HPDE6-E6E7 (cell line): ENCODE results near the gene ZXDB.
"Not testable (repeated sequence)": the region's sequence is repeated elsewhere in the genome, so short reads cannot be mapped to it uniquely, and the experiment has no call there.

Experiments
- DNase-seq: peaks from one replicate; pipeline ENCODE4 v3.0.0; 2011; ENCODE audit warnings: missing footprints; ENCODE audit errors: extremely low spot score

ZXDB gene

DNA sequence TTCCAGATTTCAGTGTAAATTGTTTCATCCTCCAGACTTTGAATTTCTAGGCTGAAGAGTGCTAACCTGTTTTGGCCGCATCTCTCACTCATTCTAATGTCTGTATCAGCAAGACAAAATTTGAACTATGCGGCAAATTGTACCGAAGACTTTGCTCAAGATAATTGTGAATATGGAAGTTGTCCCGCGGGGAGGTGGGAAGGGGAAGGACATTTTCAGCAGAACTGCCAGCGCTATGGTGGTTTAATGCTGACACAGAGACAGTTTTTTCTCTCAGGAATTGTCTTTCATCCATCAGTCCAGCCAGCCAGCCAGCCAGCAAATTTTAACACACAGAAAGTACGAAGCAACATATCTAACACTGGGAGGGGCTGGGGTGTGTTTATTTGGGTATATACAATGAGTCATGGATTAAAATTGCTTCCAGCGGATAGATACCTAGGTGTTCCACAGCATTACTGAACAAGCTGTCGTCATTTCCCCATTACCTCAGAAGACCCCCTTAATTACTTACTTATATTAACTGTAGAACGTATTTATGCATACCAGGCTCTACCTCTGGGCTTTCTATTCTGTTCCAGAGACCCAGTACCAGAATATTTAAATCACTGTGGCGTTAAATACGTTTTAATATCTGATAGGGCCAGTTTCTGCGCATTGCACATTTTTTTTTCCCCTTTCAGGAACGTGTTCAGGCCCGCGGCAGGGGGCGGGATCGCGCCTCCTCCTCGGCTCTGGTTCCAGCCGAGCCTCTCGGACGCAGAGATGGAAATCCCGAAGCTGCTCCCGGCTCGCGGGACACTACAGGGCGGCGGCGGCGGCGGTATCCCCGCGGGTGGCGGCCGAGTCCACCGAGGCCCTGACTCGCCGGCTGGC, at the start of gene ZXDB:
TSS of gene ZXDB (plus strand) at position 728 of the 876 bp plus-strand sequence. CDS start at position 766, 38 bp downstream.
- DNase-seq: not testable (repeated sequence)

GRCh38 chrX:57565198-57565597, 26.6 kb upstream of the ZXDB start:
- DNase-seq: no peak

DNA sequence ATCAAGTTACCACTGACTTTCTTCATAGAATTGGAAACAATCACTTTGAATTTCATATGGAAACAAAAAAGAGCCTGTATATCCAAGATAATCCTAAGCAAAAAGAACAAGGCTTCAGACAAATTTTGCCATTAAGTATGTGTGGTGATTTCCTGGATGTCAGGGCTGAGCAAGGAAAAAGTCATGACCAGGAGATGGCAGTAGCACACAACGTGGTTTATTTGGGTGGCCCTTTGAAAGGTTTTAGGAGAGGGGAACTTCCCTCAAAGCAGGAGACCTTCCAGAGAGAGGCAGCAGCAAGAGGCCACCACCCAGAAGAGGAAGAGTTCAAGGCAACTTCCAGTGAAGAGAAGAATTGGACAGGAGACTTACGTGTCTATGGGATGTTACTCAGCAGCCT, 18.1 kb upstream of the ZXDB start:
- DNase-seq: no peak

- not testable (repeated sequence) for DNase-seq
Observed at GRCh38 chrX:57582948-57583347, 8.9 kb upstream of the ZXDB start.

- no peak for DNase-seq
Observed at GRCh38 chrX:57583477-57583876, 8.3 kb upstream of the ZXDB start.

GRCh38 chrX:57586360-57586759, 5.5 kb upstream of the ZXDB start:
- DNase-seq: no peak

DNA sequence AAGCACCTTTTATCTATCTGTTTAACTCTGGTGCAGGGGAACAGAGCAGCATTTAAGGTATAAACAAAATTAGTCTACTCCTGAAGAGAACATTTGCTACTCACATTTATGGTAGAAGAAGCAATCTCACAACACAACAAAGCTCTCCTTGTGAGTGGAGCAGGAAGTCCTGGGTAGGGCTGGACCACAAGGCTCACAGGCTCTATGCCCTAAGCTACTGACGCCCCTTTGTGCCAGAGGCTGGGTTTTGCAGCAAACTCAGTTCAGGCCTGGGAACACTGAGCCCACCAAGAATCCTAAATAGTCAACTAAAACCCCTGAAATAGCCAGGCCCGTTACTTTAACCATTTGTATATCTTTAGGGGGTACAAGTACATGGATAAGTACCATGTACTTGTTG, 4.7 kb upstream of the ZXDB start:
- no peak for DNase-seq

GRCh38 chrX:57587607-57588006, 4.2 kb upstream of the ZXDB start:
- DNase-seq: no peak

GRCh38 chrX:57592160-57592893, 516 bp downstream of the ZXDB start:
- not testable (repeated sequence) for DNase-seq

- DNase-seq: not testable (repeated sequence)
Observed at GRCh38 chrX:57592894-57593215, 1.0 kb downstream of the ZXDB start.

DNA sequence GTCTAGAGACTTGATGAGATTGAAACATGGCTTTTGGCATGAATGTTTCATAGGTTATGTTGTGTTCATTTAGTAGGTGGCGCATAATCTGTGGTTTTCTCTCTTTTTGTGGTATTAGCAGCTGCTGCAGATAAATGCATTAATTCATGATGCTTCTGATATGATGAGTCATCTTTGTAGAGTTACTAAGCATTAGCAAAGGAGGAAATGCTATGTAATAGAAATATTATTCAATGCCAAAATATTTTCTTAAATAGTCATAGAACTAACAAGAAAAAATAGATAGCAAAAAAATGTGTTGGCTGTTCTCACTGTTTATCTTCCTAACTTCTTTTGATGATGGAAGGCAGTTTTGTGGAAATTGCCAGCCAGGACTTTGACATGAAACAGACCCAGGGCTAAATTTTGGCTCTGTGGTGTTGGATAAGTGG, 3.6 kb downstream of the ZXDB start:
- DNase-seq: no peak

- DNase-seq: no peak
Observed at GRCh38 chrX:57596109-57596508, 4.3 kb downstream of the ZXDB start.

DNA sequence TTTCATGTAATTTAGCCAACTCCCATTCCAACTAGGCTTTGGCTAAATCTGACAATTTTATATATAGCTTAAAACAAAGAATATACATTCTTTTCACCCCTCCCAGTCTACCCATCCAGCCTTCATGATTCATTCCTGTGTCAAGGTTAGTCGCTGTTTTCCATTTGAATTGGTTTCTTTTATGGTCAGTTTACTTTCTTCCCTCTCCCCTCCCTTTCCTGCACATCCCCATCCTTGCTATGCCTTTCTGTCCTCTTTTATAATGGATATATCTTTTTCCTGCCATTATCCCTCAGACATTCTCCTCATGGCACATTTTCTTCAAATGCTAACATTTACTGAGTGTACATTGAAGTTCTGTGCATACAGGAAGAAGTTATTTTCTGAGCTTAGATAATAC, 4.7 kb downstream of the ZXDB start:
- DNase-seq: no peak

DNA sequence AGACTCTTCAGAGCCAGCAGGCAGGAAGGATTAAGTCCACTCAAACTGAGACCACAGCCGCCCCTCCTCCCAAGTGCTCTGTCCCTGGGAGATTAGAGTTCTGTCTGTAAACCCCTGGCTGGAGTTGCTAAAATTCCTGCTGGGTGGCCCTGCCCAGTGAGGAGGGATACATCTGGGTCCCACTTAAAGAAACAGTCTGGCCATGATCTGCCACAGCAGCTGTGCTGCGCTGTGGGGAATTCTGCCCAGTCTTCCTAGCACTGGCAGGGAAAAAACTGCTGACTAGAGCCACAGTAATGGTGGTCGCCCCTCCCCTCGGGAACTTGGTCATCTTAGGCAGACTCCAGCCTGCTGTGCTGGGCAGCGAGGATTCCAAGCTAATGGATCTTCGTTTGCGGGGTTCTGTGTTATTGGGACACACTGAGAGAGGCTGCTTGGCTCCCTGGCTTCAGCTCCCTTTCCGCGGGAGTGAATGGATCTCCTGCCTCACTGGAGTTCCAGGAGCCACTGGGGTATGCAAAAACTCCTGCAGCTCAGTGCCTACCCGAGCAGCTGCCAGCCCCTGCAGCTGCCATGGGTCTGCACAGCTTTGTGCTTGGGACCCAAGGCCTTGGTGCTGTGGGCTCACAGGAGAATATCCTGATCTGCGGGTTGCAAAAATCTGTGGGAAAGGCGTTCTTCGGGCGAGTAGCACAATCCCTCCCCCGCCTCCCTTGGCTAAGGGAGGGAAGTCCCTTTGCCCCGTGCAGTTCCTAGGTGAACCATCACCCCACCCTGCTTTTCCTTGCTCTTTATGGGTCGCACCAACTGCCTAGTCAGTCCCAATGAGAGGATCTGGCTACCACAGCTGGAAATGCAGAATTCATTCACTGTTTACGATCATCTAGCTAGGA, 15.7 kb downstream of the ZXDB start:
- DNase-seq: no peak

DNA sequence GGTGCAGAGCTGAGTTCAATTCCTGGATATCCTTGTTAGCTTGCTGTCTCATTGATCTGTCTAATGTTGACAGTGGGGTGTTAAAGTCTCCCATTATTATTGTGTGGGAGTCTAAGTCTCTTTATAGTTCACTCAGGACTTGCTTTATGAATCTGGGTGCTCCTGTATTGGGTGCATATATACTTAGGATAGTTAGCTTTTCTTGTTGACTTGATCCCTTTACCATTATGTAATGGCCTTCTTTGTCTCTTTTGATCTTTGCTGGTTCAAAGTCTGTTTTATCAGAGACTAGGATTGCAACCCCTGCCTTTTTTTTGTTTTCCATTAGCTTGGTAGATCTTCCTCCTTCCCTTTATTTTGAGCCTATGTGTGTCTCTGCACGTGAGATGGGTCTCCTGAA, 21.5 kb downstream of the ZXDB start:
- not testable (repeated sequence) for DNase-seq

DNA sequence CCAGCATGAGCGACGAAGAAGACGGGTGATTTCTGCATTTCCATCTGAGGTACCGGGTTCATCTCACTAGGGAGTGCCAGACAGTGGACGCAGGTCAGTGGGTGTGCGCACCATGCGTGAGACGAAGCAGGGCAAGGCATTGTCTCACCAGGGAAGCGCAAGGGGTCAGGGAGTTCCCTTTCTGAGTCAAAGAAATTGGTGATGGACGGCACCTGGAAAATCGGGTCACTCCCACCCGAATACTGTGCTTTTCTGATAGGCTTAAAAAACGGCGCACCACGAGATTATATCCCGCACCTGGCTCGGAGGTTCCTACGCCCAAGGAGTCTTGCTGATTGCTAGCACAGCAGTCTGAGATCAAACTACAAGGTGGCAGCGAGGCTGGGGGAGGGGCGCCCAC, 37.6 kb downstream of the ZXDB start:
- not testable (repeated sequence) for DNase-seq

DNA sequence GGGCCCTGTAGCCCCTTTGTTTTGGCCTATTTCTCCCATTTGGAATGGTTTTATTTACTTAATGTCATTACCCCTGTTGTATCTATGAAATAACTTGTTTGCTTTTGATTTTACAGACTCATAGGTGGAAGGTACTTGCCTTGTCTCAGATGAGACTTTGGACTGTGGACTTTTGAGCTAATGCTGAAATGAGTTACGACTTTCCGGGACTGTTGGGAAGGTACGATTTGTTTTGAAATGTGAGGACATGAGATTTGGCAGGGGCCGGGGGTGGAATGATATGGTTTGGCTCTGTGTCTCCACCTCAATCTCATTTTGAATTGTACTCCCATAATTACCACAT, 48.8 kb downstream of the ZXDB start:
- DNase-seq: no peak

DNA sequence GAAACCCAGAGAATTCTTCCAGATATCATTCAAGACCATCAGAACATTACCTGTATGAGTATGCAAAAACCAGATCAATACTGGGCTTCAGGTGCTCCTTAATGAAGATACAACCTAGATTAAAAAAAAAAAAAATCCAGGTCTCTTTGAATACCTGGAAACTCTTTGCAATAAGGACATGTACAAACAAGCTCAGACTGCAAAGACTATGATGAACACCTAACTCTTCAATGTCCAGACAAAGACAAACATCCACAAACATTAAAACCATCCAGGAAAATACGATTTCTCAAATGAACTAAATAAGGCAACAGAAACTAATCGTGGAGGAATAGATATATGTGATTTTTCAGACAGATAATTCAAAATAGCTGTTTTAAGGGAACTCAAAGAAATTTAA, 49.5 kb downstream of the ZXDB start:
- no peak for DNase-seq

GRCh38 chrX:57643698-57644097, 51.9 kb downstream of the ZXDB start:
- no peak for DNase-seq

DNA sequence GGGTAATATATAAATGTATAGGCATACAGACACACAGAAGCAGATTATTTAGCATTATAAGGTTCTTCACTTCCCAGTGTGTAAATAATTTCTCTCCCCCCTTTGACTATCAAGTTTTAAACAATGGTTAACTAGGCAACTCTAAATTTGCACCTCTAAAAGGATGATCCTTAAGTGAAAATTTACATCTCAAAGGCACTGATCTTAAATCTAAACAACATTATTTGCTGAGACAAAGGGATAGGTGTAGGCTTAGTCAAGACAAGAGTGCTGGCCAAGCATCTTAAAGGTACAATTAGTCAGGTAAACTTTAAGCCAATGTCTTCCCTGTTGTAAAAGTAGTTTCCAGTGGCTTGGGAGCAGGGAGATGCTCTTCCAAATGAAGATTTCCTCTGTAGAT, 55.2 kb downstream of the ZXDB start:
- no peak for DNase-seq
